Measurements from ENCODE around the gene ABCA13. TPM values are rescaled to one million over a fixed set of nuclear protein-coding genes. Genes with fewer than 3 reads are reported as not detected.

ABCA13 gene
- total RNA-seq, 4 donors from 2014 or later = 0.19 to 0.33 TPM; not detected in 2

- TF ChIP-seq CTCF (IDR thresholded peaks at IDR 0.05; ENCODE audit: low read depth) = no peak
Measured at GRCh38 chr7:48691788-48692187, 520.5 kb downstream of the ABCA13 start.

Other genes with a start within 250 kb of the ABCA13 start
- gene PKD1L1, start 223.0 kb upstream of the ABCA13 start, total RNA-seq = 1 to 10 TPM in 1 of 4 donors, under 1 TPM in 3; 0.44 to 1.1 (median 0.75) TPM
- 10 to 100 TPM; 51.5 to 54.7 (median 53.1) TPM for gene HUS1, start 191.8 kb upstream of the ABCA13 start, total RNA-seq
- gene SUN3, start 142.4 kb upstream of the ABCA13 start, total RNA-seq = not detected
- under 1 TPM in 1 of 4 donors, not detected in 3; 0.22 TPM for gene C7orf57, start 135.9 kb upstream of the ABCA13 start, total RNA-seq
- 10 to 100 TPM; 11.6 to 50.5 (median 27.3) TPM for gene UPP1, start 82.2 kb upstream of the ABCA13 start, total RNA-seq